HepG2 (cell line): ENCODE data around the gene CTNND1. TPM values are rescaled to one million over a fixed set of nuclear protein-coding genes. Genes with fewer than 3 reads are reported as not detected.

Experiments used
- DNMT1 ChIP-seq: sonication (generic); formaldehyde crosslinking; IDR thresholded peaks from 2 replicates; pipeline ENCODE4 v1.5.1; 2020; ENCODE audit warnings: mild to moderate bottlenecking, missing genetic modification reagents
- LBX2 ChIP-seq: sonication (generic); formaldehyde crosslinking; IDR thresholded peaks from 2 replicates; pipeline ENCODE4 v1.5.0; 2020; ENCODE audit warnings: missing genetic modification reagents, mild to moderate bottlenecking, borderline replicate concordance
- LRRFIP1 ChIP-seq: sonication (generic); formaldehyde crosslinking; conservative IDR thresholded peaks from 2 replicates; pipeline ENCODE4 v1.4.0; 2020; ENCODE audit warnings: missing genetic modification reagents
- MXI1 ChIP-seq: IDR thresholded peaks from 3 replicates; pipeline ENCODE4 v1.6.1; 2012; ENCODE audit warnings: low read depth, low read length, inconsistent platforms, borderline replicate concordance
- NRL ChIP-seq: sonication (generic); formaldehyde crosslinking; IDR thresholded peaks from 2 replicates; pipeline ENCODE4 v1.5.0; 2020; ENCODE audit warnings: missing genetic modification reagents, mild to moderate bottlenecking, moderate library complexity, borderline replicate concordance
- SAP130 ChIP-seq: IDR thresholded peaks from 2 replicates; pipeline ENCODE4 v1.6.1; 2016; ENCODE audit warnings: low read depth
- SETDB1 ChIP-seq: sonication (generic); formaldehyde crosslinking; IDR thresholded peaks from 2 replicates; pipeline ENCODE4 v1.5.1; 2020; ENCODE audit warnings: missing genetic modification reagents, mild to moderate bottlenecking, borderline replicate concordance
- SMAD9 ChIP-seq: sonication (generic); formaldehyde crosslinking; IDR thresholded peaks from 2 replicates; pipeline ENCODE4 v1.5.1; 2020; ENCODE audit warnings: mild to moderate bottlenecking, missing genetic modification reagents
- SNAI1 ChIP-seq: sonication (generic); formaldehyde crosslinking; IDR thresholded peaks from 2 replicates; pipeline ENCODE4 v1.5.0; 2020; ENCODE audit warnings: mild to moderate bottlenecking, missing genetic modification reagents, borderline replicate concordance
- ZBTB40 ChIP-seq, 2 experiments: fragments of 450-650 bp in 1 of 2; sonication (generic) in 1 of 2; formaldehyde crosslinking in 1 of 2; IDR thresholded peaks; 2 replicates each; pipeline versions ENCODE4 v1.6.1 to v1.8.0; 2016 to 2022; ENCODE audit warnings: antibody characterized with exemption in 1 of 2, mild to moderate bottlenecking in 1 of 2, missing genetic modification reagents in 1 of 2
- ZC3H13 ChIP-seq: sonication (generic); formaldehyde crosslinking; IDR thresholded peaks from 2 replicates; pipeline ENCODE4 v1.8.1; 2023; ENCODE audit warnings: mild to moderate bottlenecking, missing genetic modification reagents, moderate library complexity
- ZNF143 ChIP-seq: sonication (generic); formaldehyde crosslinking; IDR thresholded peaks from 2 replicates; pipeline ENCODE4 v1.4.0; 2020; ENCODE audit warnings: missing genetic modification reagents
- polyA plus RNA-seq, 8 experiments: library from polyadenylated mRNA; depleted of rRNA in 3 of 8; stranded (reverse) in 7 of 8; unstranded in 1 of 8; fragments of >200 nt; fragmentation: Illumina TruSeq in 4 of 8; extraction: Trizol in 4 of 8; gene quantifications; 2 replicates each; pipeline versions ENCODE4 v1.2.1 to v1.2.3, GENCODE V29; 2011 to 2016; ENCODE audit warnings: low read depth in 4 of 8, missing spikeins in 1 of 8, mixed read lengths in 1 of 8; ENCODE audit not compliant: insufficient read depth in 1 of 8
- total RNA-seq, 5 experiments: library from RNA; depleted of rRNA; stranded (reverse); fragments of >200 nt; fragmentation: Illumina TruSeq; extraction: Trizol; gene quantifications; 2 replicates each; pipeline ENCODE4 v1.2.3, GENCODE V29; 2016; ENCODE audit warnings: low read depth in 1 of 5

CTNND1 gene
- total and polyA plus RNA-seq, 2 of the 13 experiments (the other 11 are each of a cell fraction or from before 2014, with no cell fraction given), result 117 to 128 TPM

GRCh38 chr11:57761301-57762234 lies at the start of gene CTNND1 (continued):
- TF ChIP-seq ZBTB40 (IDR thresholded peaks at IDR 0.05) (no peak), ZBTB40 (CRISPR knock-in tag; IDR thresholded peaks at IDR 0.05) (no peak), MXI1 (no peak; the same call in 2 of the 3 replicates), DNMT1 (CRISPR knock-in tag) (no peak), ZNF143 (CRISPR knock-in tag) (peak; percentile 37; the same call in 1 of the 2 replicates), LRRFIP1 (CRISPR knock-in tag) (no peak), SAP130 (CRISPR knock-in tag) (peak; percentile 93), LBX2 (CRISPR knock-in tag) (no peak), SETDB1 (CRISPR knock-in tag) (no peak), SNAI1 (CRISPR knock-in tag) (no peak), NRL (CRISPR knock-in tag) (no peak), SMAD9 (CRISPR knock-in tag) (no peak), ZC3H13 (CRISPR knock-in tag) (no peak)
